DMS53 treated with DMSO at 0.1 percent for 48 hours (cell line): ENCODE measurements around the gene NUP37.

ENCODE experiments used
- DNase-seq: peaks from one replicate; lab custom pipeline; 2025; ENCODE audit not compliant: unreplicated experiment; lab: John Stamatoyannopoulos, UW

NUP37 gene

DNA sequence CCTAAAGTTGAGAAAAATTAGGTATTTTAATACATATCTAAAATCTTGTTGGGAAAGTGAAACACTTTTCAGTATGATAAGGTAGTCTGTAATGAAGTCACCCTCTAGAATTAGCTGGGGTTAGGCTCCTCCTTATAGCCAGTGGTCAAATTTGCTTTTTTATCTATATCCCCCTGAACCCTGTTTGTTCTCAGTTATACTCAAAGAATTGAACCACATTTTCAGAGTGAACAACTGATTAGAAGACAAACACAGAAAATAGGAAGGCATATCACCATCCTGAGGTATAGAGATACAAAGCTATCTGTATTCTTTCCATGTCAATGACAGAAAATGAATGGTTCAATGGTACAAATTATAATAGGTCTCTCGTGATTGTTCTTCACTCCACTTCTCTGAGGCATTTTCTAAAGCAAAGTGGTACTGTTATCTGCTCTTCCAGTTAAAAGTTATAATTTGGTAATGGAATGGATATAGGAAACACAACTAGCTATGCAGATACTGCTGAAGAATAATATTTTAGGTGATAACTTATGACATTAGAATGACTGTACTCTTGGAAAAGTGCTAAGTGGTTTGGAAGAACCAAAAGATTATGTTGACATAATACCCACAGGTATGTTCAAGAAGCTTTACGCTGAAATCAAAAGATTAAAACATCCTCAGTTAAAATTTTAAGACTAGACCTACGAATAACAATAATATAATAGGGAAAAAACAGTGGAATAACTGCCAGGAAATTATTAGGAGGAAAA, 85.7 kb downstream of the NUP37 start:
- no peak for DNase-seq

- no peak for DNase-seq
Observed at GRCh38 chr12:102031852-102032251, 88.1 kb downstream of the NUP37 start.

DNA sequence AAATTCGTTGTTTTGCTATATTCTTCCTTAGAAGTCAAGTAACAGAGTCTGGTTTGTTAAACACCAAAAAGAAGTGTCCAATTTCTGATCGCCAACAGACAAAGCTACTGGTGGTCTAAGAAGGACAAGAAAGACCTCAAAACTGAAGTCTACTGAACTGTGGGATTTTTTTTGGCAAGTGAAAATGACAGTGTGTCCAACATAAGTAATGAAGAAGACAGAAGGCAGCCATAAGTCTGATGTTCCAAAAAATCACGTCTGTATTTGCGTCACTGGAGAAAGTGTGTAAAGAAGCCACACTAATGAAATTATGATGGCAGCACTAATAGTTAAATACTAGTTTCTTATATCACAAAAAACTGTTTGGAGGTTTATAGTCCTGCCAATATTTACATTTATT, 90.8 kb downstream of the NUP37 start:
- DNase-seq = no peak

DNA sequence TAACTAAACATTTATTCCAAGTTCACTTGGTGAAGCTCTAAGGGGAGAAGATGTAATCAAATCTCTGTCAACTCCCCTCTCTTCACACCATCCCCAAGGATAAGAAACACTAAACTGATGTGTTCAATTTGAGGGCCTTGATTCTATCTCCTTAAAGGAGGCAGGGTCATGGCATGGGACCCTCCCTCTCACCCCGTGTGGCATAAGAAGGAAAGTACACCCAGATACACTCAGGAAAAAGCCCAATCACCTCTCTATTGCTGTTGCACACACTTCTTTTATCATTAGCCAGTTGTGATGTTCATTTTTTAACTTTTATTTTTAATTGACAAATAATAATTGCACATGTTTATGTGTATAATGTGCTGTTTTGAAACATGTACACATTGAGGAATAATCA, 93.2 kb downstream of the NUP37 start:
- no peak for DNase-seq

- no peak for DNase-seq
Observed at GRCh38 chr12:102024765-102025164, 95.1 kb downstream of the NUP37 start.

GRCh38 chr12:102023343-102023930, 96.5 kb downstream of the NUP37 start:
- no peak for DNase-seq
